Choroid plexus epithelial cell (primary cell): ENCODE results near the gene ELOVL1.

Experiments used
- DNase-seq: peaks from one replicate; pipeline ENCODE4 v3.0.0-alpha.2; 2010; ENCODE audit warnings: low read depth
- H3K4me3 ChIP-seq: 2 replicates; pipeline ENCODE4 v1.5.1; 2011; ENCODE audit warnings: low read depth, mild to moderate bottlenecking, control low read depth, low read length, moderate library complexity
- CTCF ChIP-seq: conservative IDR thresholded peaks from 2 replicates; pipeline ENCODE4 v1.5.1; 2011; ENCODE audit warnings: low read depth, mild to moderate bottlenecking, control low read depth, inconsistent platforms, low read length, moderate library complexity

The ELOVL1 gene

GRCh38 chr1:43389326-43390313 is 21.8 kb upstream of the ELOVL1 start, which contains the start of the genes MED8 and SZT2:
MED8 (minus strand) TSS chr1:43389800; CDS start chr1:43389764, 36 bp downstream.
SZT2 (plus strand) TSS chr1:43389899; CDS start chr1:43389969, 70 bp downstream.
- no peak for TF ChIP-seq CTCF
- peak; percentile 92 for DNase-seq
- peak within 1 kb of the TSS; percentile 89 for H3K4me3 ChIP-seq

GRCh38 chr1:43388613-43389012 is 20.8 kb upstream of the ELOVL1 start:
- DNase-seq = no peak
- TF ChIP-seq CTCF = no peak
- peak overlapping the region; percentile 89 for H3K4me3 ChIP-seq

- peak; percentile 23 for DNase-seq
- peak overlapping the region; percentile 89 for H3K4me3 ChIP-seq
- TF ChIP-seq CTCF = no peak
Observed at GRCh38 chr1:43387976-43388599, 20.3 kb upstream of the ELOVL1 start.

- no peak overlapping the region for H3K4me3 ChIP-seq
- TF ChIP-seq CTCF = no peak
- DNase-seq = no peak
Observed at GRCh38 chr1:43386676-43387075, 18.9 kb upstream of the ELOVL1 start.

- no peak overlapping the region for H3K4me3 ChIP-seq
- no peak for DNase-seq
- peak; percentile 9 for TF ChIP-seq CTCF
Observed at GRCh38 chr1:43383449-43383848, 15.6 kb upstream of the ELOVL1 start.

- DNase-seq = no peak
- no peak overlapping the region for H3K4me3 ChIP-seq
- TF ChIP-seq CTCF = no peak
Observed at GRCh38 chr1:43382027-43382779, 14.4 kb upstream of the ELOVL1 start.
